Measurements from ENCODE around the gene NAIP. TPM values are rescaled to one million over a fixed set of nuclear protein-coding genes. Genes with fewer than 3 reads are reported as not detected.

Gene NAIP
- total RNA-seq, 1 donor from 2014 or later = 5.4 TPM

Other genes with a start within 250 kb of the NAIP start
- gene SERF1A, start 124.7 kb downstream of the NAIP start, total RNA-seq = 9.6 TPM
- 17.5 TPM for gene SMN1, start 100.3 kb downstream of the NAIP start, total RNA-seq
- 14.1 TPM for gene GTF2H2, start 42.3 kb upstream of the NAIP start, total RNA-seq

Data from left ventricle myocardium inferior (tissue), 1 donor.